ENCODE results near the gene SYTL4.

SYTL4 gene

GRCh38 chrX:100662796-100663195 is 69.1 kb downstream of the SYTL4 start:
- Histone ChIP-seq H3K27ac (no peak overlapping the region), H4K20me1 (ENCODE audit: insufficient read depth) (no peaks in the 10 kb centered on the region), H3K27me3 (ENCODE audit: insufficient read depth, low read depth) (no peaks in the 10 kb centered on the region), H2AFZ (ENCODE audit: low read depth) (no peak overlapping the region), H3K4me3 (IDR thresholded peaks at IDR 0.05; ENCODE audit: insufficient read depth, low read depth, low read length) (no peak overlapping the region), H3K9ac (no peak overlapping the region), H3K79me2 (ENCODE audit: insufficient read depth, low read depth) (no peaks in the 10 kb centered on the region), H3K4me2 (no peak overlapping the region), H3K4me1 (ENCODE audit: low read depth, poor library complexity, severe bottlenecking) (peaks cover 11% of the 10 kb centered on the region), H3K36me3 (ENCODE audit: insufficient read depth) (no peaks in the 10 kb centered on the region)
- TF ChIP-seq, protein P1, sequence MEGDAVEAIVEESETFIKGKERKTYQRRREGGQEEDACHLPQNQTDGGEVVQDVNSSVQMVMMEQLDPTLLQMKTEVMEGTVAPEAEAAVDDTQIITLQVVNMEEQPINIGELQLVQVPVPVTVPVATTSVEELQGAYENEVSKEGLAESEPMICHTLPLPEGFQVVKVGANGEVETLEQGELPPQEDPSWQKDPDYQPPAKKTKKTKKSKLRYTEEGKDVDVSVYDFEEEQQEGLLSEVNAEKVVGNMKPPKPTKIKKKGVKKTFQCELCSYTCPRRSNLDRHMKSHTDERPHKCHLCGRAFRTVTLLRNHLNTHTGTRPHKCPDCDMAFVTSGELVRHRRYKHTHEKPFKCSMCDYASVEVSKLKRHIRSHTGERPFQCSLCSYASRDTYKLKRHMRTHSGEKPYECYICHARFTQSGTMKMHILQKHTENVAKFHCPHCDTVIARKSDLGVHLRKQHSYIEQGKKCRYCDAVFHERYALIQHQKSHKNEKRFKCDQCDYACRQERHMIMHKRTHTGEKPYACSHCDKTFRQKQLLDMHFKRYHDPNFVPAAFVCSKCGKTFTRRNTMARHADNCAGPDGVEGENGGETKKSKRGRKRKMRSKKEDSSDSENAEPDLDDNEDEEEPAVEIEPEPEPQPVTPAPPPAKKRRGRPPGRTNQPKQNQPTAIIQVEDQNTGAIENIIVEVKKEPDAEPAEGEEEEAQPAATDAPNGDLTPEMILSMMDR (conservative IDR thresholded peaks at IDR 0.05; ENCODE audit: low read depth, low read length), result no peak

DNA sequence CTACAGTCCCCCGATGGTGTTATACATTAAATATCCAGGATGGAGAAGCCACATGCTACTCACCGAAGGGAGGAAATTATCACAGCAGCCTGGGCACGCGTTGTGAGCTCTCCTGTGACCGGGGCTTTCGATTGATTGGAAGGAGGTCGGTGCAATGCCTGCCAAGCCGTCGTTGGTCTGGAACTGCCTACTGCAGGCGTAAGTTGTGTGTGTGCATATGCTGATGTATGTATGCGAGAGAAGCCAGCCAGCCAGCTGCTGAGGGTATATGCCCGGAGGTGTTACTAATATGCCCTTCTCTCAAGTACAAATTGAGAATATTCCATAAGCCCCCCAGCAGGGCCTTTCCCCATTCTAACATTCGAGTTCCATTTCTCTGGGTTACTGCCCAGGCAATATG is 69.8 kb downstream of the SYTL4 start:
- TF ChIP-seq, protein P1 (conservative IDR thresholded peaks at IDR 0.05; ENCODE audit: low read depth, low read length), result no peak
- Histone ChIP-seq H3K9ac (no peak overlapping the region), H3K27me3 (ENCODE audit: insufficient read depth, low read depth) (no peaks in the 10 kb centered on the region), H3K36me3 (ENCODE audit: insufficient read depth) (no peaks in the 10 kb centered on the region), H3K27ac (no peak overlapping the region), H2AFZ (ENCODE audit: low read depth) (no peak overlapping the region), H3K4me2 (no peak overlapping the region), H3K79me2 (ENCODE audit: insufficient read depth, low read depth) (no peaks in the 10 kb centered on the region), H3K4me1 (ENCODE audit: low read depth, poor library complexity, severe bottlenecking) (peaks cover 11% of the 10 kb centered on the region), H3K4me3 (IDR thresholded peaks at IDR 0.05; ENCODE audit: insufficient read depth, low read depth, low read length) (no peak overlapping the region), H4K20me1 (ENCODE audit: insufficient read depth) (no peaks in the 10 kb centered on the region)

DNA sequence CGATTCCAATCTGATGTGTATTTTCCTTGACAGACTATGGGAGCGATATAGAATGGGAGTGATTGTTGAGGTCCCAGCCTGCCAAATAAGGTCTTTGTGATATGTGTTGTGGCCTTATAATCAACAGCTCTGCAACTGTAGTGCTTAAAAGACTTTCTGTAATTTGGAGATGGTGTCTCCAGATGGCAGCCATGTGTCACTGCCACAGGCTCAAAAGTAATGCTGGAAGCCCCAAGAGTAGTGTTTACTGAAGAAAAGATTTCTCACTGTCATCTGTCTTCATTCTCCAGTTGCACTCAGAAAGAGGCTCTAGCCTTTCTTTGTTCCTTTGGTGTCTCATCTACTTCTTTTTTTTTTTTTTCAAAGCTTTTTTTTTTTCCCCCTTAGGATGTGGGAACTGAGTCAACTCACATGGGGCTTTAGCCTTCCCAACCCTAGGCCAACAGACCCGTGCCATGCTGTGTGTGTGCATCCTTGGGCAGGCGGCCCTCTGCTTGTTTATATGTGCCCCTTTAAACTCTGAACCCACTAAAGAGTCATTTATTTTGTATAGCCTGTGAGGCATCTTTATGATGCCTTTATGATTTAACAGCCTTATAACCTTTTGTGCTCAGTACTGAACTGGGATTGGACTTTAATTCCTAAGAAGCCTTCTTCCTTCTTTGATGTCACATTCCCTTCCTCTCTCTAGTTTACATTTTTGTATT is 72.3 kb downstream of the SYTL4 start:
- Histone ChIP-seq H3K27ac (no peak overlapping the region), H3K36me3 (ENCODE audit: insufficient read depth) (no peaks in the 10 kb centered on the region), H3K9ac (no peak overlapping the region), H4K20me1 (ENCODE audit: insufficient read depth) (no peaks in the 10 kb centered on the region), H3K4me1 (ENCODE audit: low read depth, poor library complexity, severe bottlenecking) (peaks cover 11% of the 10 kb centered on the region), H3K4me2 (no peak overlapping the region), H3K79me2 (ENCODE audit: insufficient read depth, low read depth) (no peaks in the 10 kb centered on the region), H3K4me3 (IDR thresholded peaks at IDR 0.05; ENCODE audit: insufficient read depth, low read depth, low read length) (no peak overlapping the region), H3K27me3 (ENCODE audit: insufficient read depth, low read depth) (no peaks in the 10 kb centered on the region), H2AFZ (ENCODE audit: low read depth) (no peak overlapping the region)
- TF ChIP-seq, protein P1 (conservative IDR thresholded peaks at IDR 0.05; ENCODE audit: low read depth, low read length), result no peak

DNA sequence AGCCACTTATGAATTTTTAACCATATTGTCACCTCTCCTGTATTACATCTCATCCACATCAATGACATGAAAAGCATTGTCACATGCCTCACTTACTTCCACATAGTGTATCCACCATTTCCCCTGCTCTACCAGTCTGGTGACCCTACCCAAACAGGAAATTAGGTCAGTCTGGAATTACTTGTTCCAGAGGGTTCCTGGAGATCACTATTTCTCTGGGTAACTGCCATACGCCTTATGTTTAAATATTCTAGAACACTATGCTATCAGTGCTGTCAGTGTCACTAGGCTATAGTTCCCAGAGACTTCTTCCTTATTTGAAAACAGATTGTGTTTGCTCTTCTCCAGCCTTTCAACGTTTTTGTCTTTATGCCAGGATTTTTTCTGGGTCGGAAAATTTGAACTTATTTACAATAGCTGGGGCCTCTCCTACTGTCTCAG is 73.0 kb downstream of the SYTL4 start:
- TF ChIP-seq, protein P1 (conservative IDR thresholded peaks at IDR 0.05; ENCODE audit: low read depth, low read length), result no peak
- H3K4me3 ChIP-seq (IDR thresholded peaks at IDR 0.05; ENCODE audit: insufficient read depth, low read depth, low read length), result no peak overlapping the region
- no peaks in the 10 kb centered on the region for H3K79me2 ChIP-seq (ENCODE audit: insufficient read depth, low read depth)
- H3K4me1 ChIP-seq (ENCODE audit: low read depth, poor library complexity, severe bottlenecking), result peaks cover 11% of the 10 kb centered on the region
- H2AFZ ChIP-seq (ENCODE audit: low read depth), result no peak overlapping the region
- H3K27me3 ChIP-seq (ENCODE audit: insufficient read depth, low read depth), result no peaks in the 10 kb centered on the region
- H3K9ac ChIP-seq, result no peak overlapping the region
- no peak overlapping the region for H3K4me2 ChIP-seq
- H4K20me1 ChIP-seq (ENCODE audit: insufficient read depth), result no peaks in the 10 kb centered on the region
- no peaks in the 10 kb centered on the region for H3K36me3 ChIP-seq (ENCODE audit: insufficient read depth)
- no peak overlapping the region for H3K27ac ChIP-seq
